CD14-positive monocyte (primary cell): Measurements from ENCODE around the gene AIFM1. TPM values are rescaled to one million over a fixed set of nuclear protein-coding genes. Genes with fewer than 3 reads are reported as not detected.

Source experiments
- DNase-seq, 3 donors: peaks; one replicate each; pipeline ENCODE4 v3.0.0-alpha.2; 2011 to 2022
- H2AFZ ChIP-seq: 2 replicates; pipeline ENCODE4 v1.6.0; 2012; ENCODE audit warnings: mild to moderate bottlenecking, low read depth, low read length, inconsistent platforms; ENCODE audit not compliant: insufficient read depth, poor library complexity, severe bottlenecking
- H3K27ac ChIP-seq, 2 donors: 1 replicate in 1 of 2; 2 replicates in 1 of 2; pipeline ENCODE4 v1.5.1; 2012 to 2013; ENCODE audit warnings: low read length in 2 of 2, control low read depth in 1 of 2, inconsistent platforms in 1 of 2, low read depth in 1 of 2, mild to moderate bottlenecking in 1 of 2
- H3K27me3 ChIP-seq, 2 donors: one replicate each; pipeline versions ENCODE4 v1.6.0 to v1.6.1; 2011 to 2013; ENCODE audit warnings: low read length in 2 of 2; ENCODE audit not compliant: control insufficient read depth in 2 of 2, insufficient read depth in 2 of 2
- H3K36me3 ChIP-seq, 2 donors: replicated peaks in 1 of 2; 1 replicate in 1 of 2; 2 replicates in 1 of 2; pipeline versions ENCODE4 v1.5.1 to v1.6.1; 2012 to 2013; ENCODE audit warnings: low read length in 2 of 2, control low read depth in 1 of 2, inconsistent platforms in 1 of 2, mild to moderate bottlenecking in 1 of 2; ENCODE audit not compliant: insufficient read depth in 2 of 2, control insufficient read depth in 1 of 2
- H3K4me1 ChIP-seq, 2 donors: 1 replicate in 1 of 2; 2 replicates in 1 of 2; pipeline versions ENCODE4 v1.5.1 to v1.6.1; 2012 to 2013; ENCODE audit warnings: low read length in 2 of 2, control low read depth in 1 of 2, inconsistent platforms in 1 of 2, mild to moderate bottlenecking in 1 of 2, moderate library complexity in 1 of 2; ENCODE audit not compliant: insufficient read depth in 2 of 2, control insufficient read depth in 1 of 2
- H3K4me2 ChIP-seq: replicated peaks from 2 replicates; pipeline ENCODE3; 2012; ENCODE audit warnings: low read length, moderate library complexity, mild to moderate bottlenecking; ENCODE audit not compliant: poor library complexity, severe bottlenecking; ENCODE audit errors: extremely low read depth
- H3K4me3 ChIP-seq, 3 experiments: fragments of 200-600 bp in 1 of 3; sonication (generic) in 1 of 3; replicated peaks in 1 of 3; 1 replicate in 2 of 3; 2 replicates in 1 of 3; pipeline ENCODE4 v1.5.1; 2011 to 2013; ENCODE audit warnings: low read length in 3 of 3, mild to moderate bottlenecking in 3 of 3, control low read depth in 2 of 3, low read depth in 2 of 3, inconsistent platforms in 1 of 3, moderate library complexity in 1 of 3
- H3K79me2 ChIP-seq: 2 replicates; pipeline ENCODE4 v1.6.0; 2012; ENCODE audit warnings: mild to moderate bottlenecking, control low read depth, inconsistent platforms, low read length, moderate library complexity; ENCODE audit not compliant: insufficient read depth
- H3K9ac ChIP-seq: 2 replicates; pipeline ENCODE4 v1.6.0; 2017; ENCODE audit warnings: low read length, mild to moderate bottlenecking; ENCODE audit not compliant: insufficient read depth, poor library complexity, severe bottlenecking
- H3K9me3 ChIP-seq, 2 donors: replicated peaks in 1 of 2; 1 replicate in 1 of 2; 2 replicates in 1 of 2; pipeline versions ENCODE4 v1.5.1 to v1.6.1; 2012 to 2013; ENCODE audit warnings: low read length in 2 of 2, control low read depth in 1 of 2; ENCODE audit not compliant: control insufficient read depth in 1 of 2, insufficient read depth in 1 of 2
- H4K20me1 ChIP-seq: 2 replicates; pipeline ENCODE4 v1.6.0; 2012; ENCODE audit warnings: mild to moderate bottlenecking, low read length, control low read depth, moderate library complexity; ENCODE audit not compliant: insufficient read depth
- H3K27ac Mint-ChIP-seq, 7 donors: one replicate each; pipeline ENCODE4 v1.8.0; 2020; ENCODE audit warnings: mild to moderate bottlenecking in 7 of 7, mixed read lengths in 7 of 7, moderate library complexity in 6 of 7, inconsistent platforms in 2 of 7
- H3K27me3 Mint-ChIP-seq, 3 donors: one replicate each; pipeline ENCODE4 v1.8.0; 2021 to 2022; ENCODE audit warnings: low read depth in 3 of 3, mild to moderate bottlenecking in 3 of 3, mixed read lengths in 3 of 3, moderate library complexity in 3 of 3, inconsistent platforms in 1 of 3
- H3K36me3 Mint-ChIP-seq, 2 donors: one replicate each; pipeline ENCODE4 v1.8.0; 2020; ENCODE audit warnings: mixed read lengths in 2 of 2, inconsistent platforms in 1 of 2, mild to moderate bottlenecking in 1 of 2
- H3K4me1 Mint-ChIP-seq: one replicate; pipeline ENCODE4 v1.8.0; 2020; ENCODE audit warnings: mild to moderate bottlenecking, mixed read lengths
- H3K4me3 Mint-ChIP-seq, 2 donors: one replicate each; pipeline ENCODE4 v1.8.0; 2020; ENCODE audit warnings: mild to moderate bottlenecking in 2 of 2, mixed read lengths in 2 of 2, moderate library complexity in 1 of 2
- H3K9me3 Mint-ChIP-seq, 7 donors: one replicate each; pipeline ENCODE4 v1.8.0; 2020 to 2022; ENCODE audit warnings: mixed read lengths in 7 of 7, mild to moderate bottlenecking in 6 of 7, moderate library complexity in 6 of 7, inconsistent platforms in 2 of 7
- WGBS: methylation state at CpG from one replicate; pipeline ENCODE4 v1.1.5; 2013; ENCODE audit warnings: missing lambda C conversion rate; ENCODE audit not compliant: insufficient coverage; 5-methylcytosine and 5-hydroxymethylcytosine counted together
- intact Hi-C, 2 donors: fragments of 100-400 bp; cut with micrococcal nuclease; formaldehyde crosslinking; loops; one replicate each; pipeline versions ENCODE4 v1.15.0 to v1.15.1; 2023
- polyA plus RNA-seq, 3 donors: library from polyadenylated mRNA; depleted of rRNA in 1 of 3; unstranded in 2 of 3; stranded (reverse) in 1 of 3; fragments of 300-500 nt in 2 of 3; fragments of >200 nt in 1 of 3; fragmentation: Illumina TruSeq in 2 of 3; gene quantifications; 1 replicate in 2 of 3; 2 replicates in 1 of 3; pipeline ENCODE4 v1.2.3, GENCODE V29; 2012 to 2021
- TF ChIP-seq, protein P1 (sequence below): fragments of 200-600 bp; IDR thresholded peaks from one replicate; pipeline ENCODE4 v1.8.0; 2022; ENCODE audit warnings: antibody characterized with exemption, mild to moderate bottlenecking

Gene AIFM1
- polyA plus RNA-seq, 3 donors = 15.1 to 19.1 (median 18.6) TPM

DNA sequence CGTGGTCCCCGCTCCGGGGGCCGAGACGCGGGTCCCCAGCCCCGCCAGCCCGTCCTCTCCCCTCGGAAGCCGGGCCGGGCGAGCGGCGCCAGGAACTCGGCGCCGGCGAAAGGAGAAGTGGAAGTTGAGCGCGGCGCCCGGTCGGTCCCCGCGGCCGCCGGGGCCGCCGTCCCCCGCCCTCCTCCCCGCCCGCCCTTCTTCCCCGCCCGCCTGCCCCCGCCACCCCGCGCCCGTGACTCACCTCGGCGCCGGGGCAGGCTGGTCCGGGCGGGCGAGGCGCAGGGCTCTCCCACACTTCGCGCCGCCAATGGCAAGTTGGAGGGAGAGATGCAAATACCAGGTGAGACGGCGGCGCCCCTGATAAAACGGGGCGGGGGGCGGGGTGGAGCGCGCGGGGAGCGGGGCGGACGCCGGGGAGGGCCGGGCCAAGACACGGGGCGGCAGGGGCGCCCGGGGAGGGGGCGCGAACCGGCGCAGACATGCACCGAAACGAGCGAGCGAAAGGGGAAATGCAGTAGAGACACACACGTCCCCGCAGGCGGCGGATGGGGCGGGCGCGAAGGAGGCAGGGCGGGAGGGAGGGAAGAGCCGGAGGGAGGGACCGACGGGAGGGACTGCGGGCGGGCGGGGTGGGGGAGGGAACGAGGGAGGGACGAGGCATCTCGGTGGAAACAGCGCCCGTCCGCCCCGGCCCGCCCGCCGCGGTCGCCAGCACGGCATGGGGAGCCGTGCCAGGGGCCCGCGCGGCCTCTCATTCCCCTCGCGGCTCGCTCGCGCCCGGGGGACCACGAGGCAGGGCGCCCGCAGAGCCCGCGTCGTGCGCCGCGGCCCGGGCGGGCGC lies 55.0 kb downstream of the AIFM1 start, which contains the start of gene ELF4:
Gene ELF4 (minus strand): TSS at position 119 of the 841 bp plus-strand sequence. CDS start 29,167 bp downstream, outside the sequence.
- H3K9ac ChIP-seq = peak within 1 kb of the TSS; percentile 97
- no peaks in the 10 kb centered on the region for H3K27me3 ChIP-seq
- Mint-ChIP-seq H3K4me1 (peaks cover 48% of the 10 kb centered on the region), H3K9me3 (peaks cover 0 to 8% (median 4%) of the 10 kb centered on the region in 7 donors), H3K4me3 (peak within 1 kb of the TSS; percentile 94 to 98), H3K36me3 (peaks cover 11 to 16% of the 10 kb centered on the region in 2 donors), H3K27ac (peak within 1 kb of the TSS; percentile 94 to 98 (median 95)), H3K27me3 (peaks cover 0 to 9% (median 6%) of the 10 kb centered on the region in 3 donors)
- H3K4me1 ChIP-seq = peaks cover 45 to 48% of the 10 kb centered on the region in 2 donors
- H4K20me1 ChIP-seq = peaks cover 38% of the 10 kb centered on the region
- H3K9me3 ChIP-seq = no peaks in the 10 kb centered on the region
- TF ChIP-seq, protein P1, sequence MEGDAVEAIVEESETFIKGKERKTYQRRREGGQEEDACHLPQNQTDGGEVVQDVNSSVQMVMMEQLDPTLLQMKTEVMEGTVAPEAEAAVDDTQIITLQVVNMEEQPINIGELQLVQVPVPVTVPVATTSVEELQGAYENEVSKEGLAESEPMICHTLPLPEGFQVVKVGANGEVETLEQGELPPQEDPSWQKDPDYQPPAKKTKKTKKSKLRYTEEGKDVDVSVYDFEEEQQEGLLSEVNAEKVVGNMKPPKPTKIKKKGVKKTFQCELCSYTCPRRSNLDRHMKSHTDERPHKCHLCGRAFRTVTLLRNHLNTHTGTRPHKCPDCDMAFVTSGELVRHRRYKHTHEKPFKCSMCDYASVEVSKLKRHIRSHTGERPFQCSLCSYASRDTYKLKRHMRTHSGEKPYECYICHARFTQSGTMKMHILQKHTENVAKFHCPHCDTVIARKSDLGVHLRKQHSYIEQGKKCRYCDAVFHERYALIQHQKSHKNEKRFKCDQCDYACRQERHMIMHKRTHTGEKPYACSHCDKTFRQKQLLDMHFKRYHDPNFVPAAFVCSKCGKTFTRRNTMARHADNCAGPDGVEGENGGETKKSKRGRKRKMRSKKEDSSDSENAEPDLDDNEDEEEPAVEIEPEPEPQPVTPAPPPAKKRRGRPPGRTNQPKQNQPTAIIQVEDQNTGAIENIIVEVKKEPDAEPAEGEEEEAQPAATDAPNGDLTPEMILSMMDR = no peak
- H3K4me2 ChIP-seq = peak within 1 kb of the TSS; percentile 85
- H3K79me2 ChIP-seq = peaks cover 65% of the 10 kb centered on the region
- intact Hi-C loops = no loop called here
- DNase-seq = peak; percentile 60 to 72 (median 69)
- 0% methylated on average over 11 of the region's 123 CpGs for WGBS
- H3K36me3 ChIP-seq = peaks cover 3 to 5% of the 10 kb centered on the region in 2 donors
- H2AFZ ChIP-seq = no peak within 1 kb of the TSS
- H3K4me3 ChIP-seq = peak within 1 kb of the TSS; percentile 76 to 94 (median 91)
- peak within 1 kb of the TSS; percentile 91 to 93 for H3K27ac ChIP-seq

DNA sequence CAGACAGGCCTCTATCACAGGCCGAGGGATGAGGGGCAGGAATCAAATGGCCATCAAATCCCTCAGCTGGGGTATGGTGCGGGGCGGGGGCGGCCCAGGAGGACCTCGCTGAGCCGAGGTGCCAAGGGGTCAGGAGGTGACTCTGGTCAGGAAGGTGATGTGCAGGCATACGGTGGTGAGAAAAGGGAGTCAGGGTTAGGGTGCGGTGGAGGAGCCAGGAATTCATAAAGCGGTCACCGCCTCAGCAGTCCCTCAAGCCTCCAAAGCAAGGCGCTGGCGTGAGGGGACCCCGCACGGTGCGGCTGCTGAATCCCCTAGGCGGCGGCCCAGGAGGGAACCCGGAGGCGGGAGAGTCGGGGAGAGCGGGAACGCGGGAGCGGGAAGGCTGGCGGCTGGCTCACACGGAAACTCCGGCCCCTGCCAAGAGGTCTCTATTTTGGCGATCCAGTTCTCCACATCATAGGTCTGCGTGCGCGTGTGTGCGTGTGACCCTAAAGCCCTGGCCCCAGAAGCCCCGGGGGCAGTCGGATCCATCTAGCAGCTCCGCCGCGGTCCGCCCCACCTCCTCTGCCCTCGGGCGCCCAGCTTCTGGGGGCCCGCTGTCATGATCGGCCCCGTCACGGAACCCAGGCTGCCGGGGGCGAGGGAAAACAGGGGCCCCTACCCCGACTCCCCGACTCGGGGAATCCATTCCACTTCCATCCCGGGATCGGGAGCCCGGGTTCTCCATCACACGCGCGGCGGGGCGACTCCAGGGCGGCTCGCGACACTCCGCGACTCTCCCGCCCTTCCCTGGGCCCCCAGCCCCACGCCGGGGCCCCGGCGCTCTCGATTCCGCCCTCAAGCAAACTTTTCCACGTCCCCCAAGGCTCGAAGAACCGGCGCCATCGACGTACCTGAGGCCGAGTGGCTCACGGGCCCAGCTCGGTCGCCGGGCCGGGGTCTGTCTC lies 55.9 kb downstream of the AIFM1 start:
- peaks cover 46% of the 10 kb centered on the region for H4K20me1 ChIP-seq
- H3K79me2 ChIP-seq = peaks cover 74% of the 10 kb centered on the region
- DNase-seq = peak in 1 of 3 donors; percentile 25
- under 1% methylated on average over 63 of the region's 81 CpGs for WGBS
- H3K9ac ChIP-seq = peak overlapping the region; percentile 97
- TF ChIP-seq, protein P1 = no peak
- Mint-ChIP-seq H3K4me1 (peaks cover 51% of the 10 kb centered on the region), H3K27ac (peak overlapping the region; percentile 94 to 98 (median 95)), H3K36me3 (peaks cover 12 to 17% of the 10 kb centered on the region in 2 donors), H3K4me3 (peak overlapping the region; percentile 94 to 98), H3K9me3 (peaks cover 0 to 8% (median 4%) of the 10 kb centered on the region in 7 donors), H3K27me3 (peaks cover 0 to 8% (median 5%) of the 10 kb centered on the region in 3 donors)
- peak overlapping the region; percentile 76 to 94 (median 91) for H3K4me3 ChIP-seq
- no peak overlapping the region for H2AFZ ChIP-seq
- peak overlapping the region; percentile 91 to 93 for H3K27ac ChIP-seq
- peak overlapping the region; percentile 85 for H3K4me2 ChIP-seq
- intact Hi-C loops = no loop called here
- no peaks in the 10 kb centered on the region for H3K9me3 ChIP-seq
- H3K4me1 ChIP-seq = peaks cover 54 to 56% of the 10 kb centered on the region in 2 donors
- peaks cover 5% of the 10 kb centered on the region in 2 donors for H3K36me3 ChIP-seq
- H3K27me3 ChIP-seq = no peaks in the 10 kb centered on the region
